Hypothalamus (tissue), 51 donors: ENCODE measurements around the gene CLCN3.
"Not testable (repeated sequence)": the region's sequence is repeated elsewhere in the genome, so short reads cannot be mapped to it uniquely, and the experiment has no call there.

Experiments
- DNase-seq, 51 donors: peaks; one replicate each; lab custom pipeline; 2025; lab: John Stamatoyannopoulos, UW

Gene CLCN3

DNA sequence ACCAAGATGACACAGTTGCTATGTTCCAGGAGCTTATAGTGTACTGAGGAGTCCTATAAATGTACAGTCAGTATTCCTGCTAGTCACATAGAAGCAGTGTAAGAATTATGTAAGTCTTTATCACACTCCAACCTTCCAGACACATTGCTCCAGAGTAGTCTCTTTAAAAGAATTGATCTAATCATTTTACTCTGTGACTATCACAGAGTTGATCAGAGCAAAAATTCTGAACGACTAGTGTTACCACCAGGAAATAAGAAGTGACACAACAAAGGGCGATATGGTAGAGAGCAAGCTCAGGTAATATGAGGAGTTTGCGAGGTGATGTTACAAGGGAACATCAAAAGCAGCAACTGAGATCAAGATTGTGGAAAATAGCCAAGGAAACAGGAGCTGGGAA lies 146.4 kb downstream of the CLCN3 start:
- DNase-seq = no peak

DNA sequence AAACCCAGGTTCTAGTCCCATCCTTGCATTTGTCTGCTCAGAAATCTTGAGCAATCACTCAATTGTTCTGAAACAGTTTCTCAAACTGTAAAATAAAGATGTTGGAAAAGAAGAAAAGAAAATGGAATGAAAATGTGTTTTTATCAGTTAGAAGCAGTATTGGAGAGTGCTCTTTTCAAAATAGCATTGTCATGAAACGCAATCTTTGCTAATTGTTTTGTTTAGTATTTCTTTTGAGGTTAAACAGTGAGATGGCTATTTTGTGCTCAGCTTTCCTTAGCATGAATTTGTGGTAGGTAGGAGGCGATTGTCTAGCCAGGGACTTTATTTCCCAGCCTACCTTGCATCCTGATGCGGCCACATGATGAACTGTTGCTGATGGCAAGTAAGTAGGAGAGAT lies 148.0 kb downstream of the CLCN3 start:
- no peak for DNase-seq

GRCh38 chr4:169770416-169770815 lies 150.0 kb downstream of the CLCN3 start:
- no peak for DNase-seq

DNA sequence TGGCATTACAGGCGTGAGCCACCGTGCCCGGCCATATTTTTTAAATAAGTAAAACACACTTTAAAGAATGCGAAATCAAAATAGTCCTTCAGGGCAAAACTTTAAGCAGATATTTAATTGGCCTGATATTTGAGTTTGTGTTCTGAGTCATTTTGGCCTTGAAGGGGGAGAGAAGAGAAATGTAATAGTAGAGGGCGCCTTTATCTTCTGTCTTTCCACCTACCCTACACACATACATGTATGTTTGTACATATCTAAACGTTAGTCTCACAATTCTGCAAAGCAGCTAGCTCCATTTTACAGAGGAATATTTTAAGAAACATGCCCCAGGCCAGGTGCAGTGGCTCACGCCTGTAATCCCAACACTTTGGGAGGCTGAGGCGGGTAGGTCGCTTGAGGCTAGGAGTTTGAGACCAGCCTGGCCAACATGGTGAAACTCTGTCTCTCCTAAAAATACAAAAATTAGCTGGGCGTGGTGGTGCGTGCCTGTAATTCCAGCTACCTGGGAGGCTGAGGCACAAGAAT lies 151.2 kb downstream of the CLCN3 start:
- DNase-seq = not testable (repeated sequence)
